HUES48 (cell line): ENCODE results near the gene MTCH1.
A peak's percentile ranks its signal among the peaks of the same experiment; 100 is the strongest.
"Not testable (repeated sequence)": the region's sequence is repeated elsewhere in the genome, so short reads cannot be mapped to it uniquely, and the experiment has no call there.

Source experiments
- H3K27ac ChIP-seq: one replicate; pipeline ENCODE4 v1.7.0; 2013; ENCODE audit warnings: low read depth, low read length, inconsistent platforms
- H3K27me3 ChIP-seq: 2 replicates; pipeline ENCODE4 v1.6.1; 2013; ENCODE audit warnings: mild to moderate bottlenecking, low read length; ENCODE audit not compliant: control insufficient read depth, insufficient read depth
- H3K36me3 ChIP-seq: 2 replicates; pipeline ENCODE4 v1.6.1; 2013; ENCODE audit warnings: low read length; ENCODE audit not compliant: control insufficient read depth, insufficient read depth
- H3K4me1 ChIP-seq: 2 replicates; pipeline ENCODE4 v1.6.1; 2013; ENCODE audit warnings: mild to moderate bottlenecking, low read length; ENCODE audit not compliant: control insufficient read depth, insufficient read depth
- H3K4me3 ChIP-seq: 2 replicates; pipeline ENCODE4 v1.5.1; 2013; ENCODE audit warnings: mild to moderate bottlenecking, low read depth, low read length
- H3K9ac ChIP-seq: 2 replicates; pipeline ENCODE4 v1.6.1; 2013; ENCODE audit warnings: mild to moderate bottlenecking, low read depth, low read length, moderate library complexity
- H3K9me3 ChIP-seq: 2 replicates; pipeline ENCODE4 v1.6.1; 2013; ENCODE audit warnings: low read length; ENCODE audit not compliant: control insufficient read depth, insufficient read depth

Gene MTCH1

DNA sequence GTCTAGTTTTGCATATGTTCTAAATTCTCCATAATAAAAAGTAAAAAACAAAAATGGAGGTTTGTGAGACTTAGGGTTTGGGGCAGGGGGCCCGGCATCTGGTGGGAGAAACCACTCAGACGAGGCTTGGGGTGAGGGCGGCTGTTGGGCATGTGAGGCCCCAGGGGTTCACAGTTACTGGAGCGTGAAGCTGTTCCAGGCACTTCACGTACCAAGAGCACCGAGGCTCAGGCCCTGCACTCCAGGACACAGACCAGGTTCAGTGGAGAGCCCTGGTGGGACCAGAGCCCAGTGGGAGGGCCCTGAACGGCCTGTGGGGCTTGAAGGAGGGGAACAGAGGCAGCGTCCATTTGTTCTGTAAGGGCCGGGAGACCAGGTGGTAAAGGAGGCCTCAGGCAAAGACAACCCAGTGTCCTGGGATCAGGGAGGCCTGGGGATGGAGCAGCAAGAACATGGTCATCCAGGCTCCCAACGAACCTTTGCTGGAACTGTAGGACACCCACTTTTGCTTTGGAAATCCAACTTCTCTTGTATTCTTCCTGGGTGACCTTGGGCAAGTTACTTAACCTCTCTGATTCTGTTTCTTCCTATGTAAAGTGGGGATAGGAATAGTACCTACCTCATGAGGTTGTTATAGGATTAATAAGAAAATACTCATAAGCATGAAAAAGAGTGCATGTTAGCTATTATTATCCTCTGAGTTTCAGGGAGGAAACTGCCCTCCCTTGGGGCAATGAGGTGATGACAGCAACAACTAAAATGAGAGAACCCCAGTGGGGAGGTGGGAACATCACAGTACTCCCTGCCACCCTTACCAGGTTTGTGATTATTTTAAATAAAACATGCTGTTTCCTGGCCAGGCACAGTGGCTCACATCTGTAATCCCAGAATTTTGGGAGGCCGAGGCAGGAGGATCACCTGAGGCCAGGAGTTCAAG is 18.3 kb upstream of the MTCH1 start:
- Histone ChIP-seq H3K4me3 (no peak overlapping the region), H3K4me1 (no peaks in the 10 kb centered on the region), H3K9me3 (no peaks in the 10 kb centered on the region), H3K36me3 (no peaks in the 10 kb centered on the region), H3K27me3 (no peaks in the 10 kb centered on the region), H3K9ac (no peak overlapping the region), H3K27ac (no peak overlapping the region)

DNA sequence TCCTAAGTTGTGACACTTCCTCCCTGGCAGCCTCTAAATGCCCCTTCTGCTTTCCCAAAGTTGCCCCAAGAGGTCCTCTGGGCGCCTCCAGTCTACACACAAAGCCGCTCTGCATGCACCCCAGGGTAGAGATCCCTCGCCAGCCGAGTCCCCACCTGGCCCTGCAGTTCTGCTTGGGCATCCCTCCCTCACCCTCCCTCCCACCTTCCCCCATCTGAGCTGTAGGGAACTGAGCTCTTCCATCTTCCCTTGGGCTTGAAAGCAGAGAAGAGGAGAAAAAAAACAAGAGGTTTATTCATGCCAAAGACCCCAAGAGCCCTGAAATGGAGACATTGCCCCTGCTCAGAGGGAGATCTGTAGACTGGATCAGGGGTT is 13.7 kb upstream of the MTCH1 start:
- no peak overlapping the region for H3K9ac ChIP-seq
- no peak overlapping the region for H3K4me3 ChIP-seq
- no peak overlapping the region for H3K27ac ChIP-seq
- no peaks in the 10 kb centered on the region for H3K36me3 ChIP-seq
- no peaks in the 10 kb centered on the region for H3K27me3 ChIP-seq
- no peaks in the 10 kb centered on the region for H3K9me3 ChIP-seq
- H3K4me1 ChIP-seq, result no peaks in the 10 kb centered on the region; the same call in 1 of the 2 replicates

DNA sequence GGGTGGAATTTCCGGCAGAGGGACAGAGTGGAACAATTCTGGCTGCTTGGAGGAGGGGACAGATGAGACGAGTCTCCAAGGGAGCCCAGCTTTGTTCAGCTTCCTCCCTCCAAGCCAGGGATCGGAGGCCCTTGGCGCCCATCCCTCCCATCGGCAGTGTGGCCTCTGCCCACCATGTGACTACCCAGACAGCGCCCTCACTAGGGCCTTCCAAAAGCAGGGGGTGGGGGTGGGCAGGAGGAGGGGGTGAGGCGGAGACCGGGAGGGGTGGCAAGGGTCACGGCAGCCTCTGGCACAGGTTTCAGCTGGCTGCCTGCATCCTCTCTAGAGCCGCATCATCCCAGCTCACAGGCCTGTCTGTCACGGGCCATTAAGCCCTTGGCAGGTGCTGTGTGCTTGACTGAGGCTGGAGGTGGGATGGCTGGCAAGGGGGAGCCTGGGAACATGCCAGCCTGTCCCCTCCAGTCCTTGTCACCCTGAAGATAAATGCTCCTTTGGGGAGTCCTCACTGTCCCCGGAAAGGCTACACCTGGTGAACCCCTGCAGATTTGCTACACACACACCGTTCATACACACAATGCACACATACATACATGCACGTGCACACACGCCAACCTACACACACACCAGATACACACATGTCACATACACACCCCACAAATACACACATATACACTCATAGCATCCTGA is 13.2 kb upstream of the MTCH1 start:
- Histone ChIP-seq H3K4me3 (no peak overlapping the region), H3K9me3 (no peaks in the 10 kb centered on the region), H3K9ac (no peak overlapping the region), H3K27me3 (no peaks in the 10 kb centered on the region), H3K27ac (no peak overlapping the region), H3K36me3 (no peaks in the 10 kb centered on the region), H3K4me1 (no peaks in the 10 kb centered on the region; the same call in 1 of the 2 replicates)

DNA sequence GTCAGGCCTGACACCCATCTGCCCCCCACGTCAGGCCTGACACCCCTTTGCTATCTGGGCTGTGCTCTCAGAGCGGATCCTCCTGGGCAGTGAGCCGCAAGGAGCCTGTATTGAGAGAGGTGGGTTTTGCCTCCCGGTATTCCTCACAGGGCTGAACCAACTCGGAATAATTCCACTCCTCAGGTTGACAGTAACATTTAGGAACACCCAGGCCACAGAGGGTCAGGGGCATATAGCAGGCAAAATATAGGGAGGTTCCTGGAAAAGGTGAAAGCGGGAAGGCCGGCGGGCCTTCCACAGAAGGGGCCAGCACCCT is 12.7 kb upstream of the MTCH1 start:
- H3K4me1 ChIP-seq, result no peaks in the 10 kb centered on the region; the same call in 1 of the 2 replicates
- H3K27ac ChIP-seq, result no peak overlapping the region

DNA sequence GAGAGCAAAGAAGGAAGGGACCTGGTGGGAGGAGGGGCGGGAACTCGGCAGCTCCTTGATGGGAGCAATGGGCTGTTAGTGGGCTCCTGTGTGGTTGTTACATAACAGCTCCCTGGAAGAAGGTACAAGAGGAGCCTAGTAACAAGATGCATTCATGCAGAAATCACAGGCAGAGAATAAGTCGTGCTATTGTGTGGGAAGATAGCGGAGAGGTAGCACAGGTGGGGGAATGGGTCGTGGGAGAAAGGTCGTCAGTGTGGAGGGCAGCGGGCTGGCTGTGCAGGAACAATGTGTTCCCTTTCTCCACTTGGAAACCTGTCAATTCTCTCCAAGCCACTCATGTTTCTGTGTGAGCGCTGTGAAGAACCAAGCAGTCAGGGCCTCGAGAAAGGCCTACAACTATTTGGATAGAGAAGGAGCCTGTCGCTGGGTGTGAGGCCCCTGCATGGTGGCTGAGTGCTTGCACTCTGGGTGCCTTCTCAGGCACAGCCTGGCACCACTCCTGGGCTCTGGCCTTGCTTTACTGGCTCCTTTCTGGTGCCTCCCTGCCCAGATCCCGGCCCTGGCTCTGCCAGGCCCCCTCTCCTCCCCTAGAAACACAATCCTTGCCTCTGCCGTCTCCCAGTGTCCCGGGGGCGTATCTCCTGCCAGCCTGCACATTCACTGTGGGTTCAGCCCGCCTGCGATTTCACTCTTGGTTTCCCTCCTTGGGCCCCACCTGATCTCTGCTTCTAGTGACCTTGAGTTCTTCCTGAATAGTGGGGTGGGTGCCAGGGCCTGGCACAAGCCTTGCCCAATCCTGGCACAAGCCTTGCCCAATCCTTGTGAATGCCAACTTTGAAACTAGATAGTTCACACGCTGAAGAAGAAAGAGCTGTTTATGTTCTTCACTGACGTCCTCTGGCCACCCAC is 12.1 kb upstream of the MTCH1 start:
- Histone ChIP-seq H3K9ac (no peak overlapping the region), H3K27ac (no peak overlapping the region), H3K27me3 (no peaks in the 10 kb centered on the region), H3K36me3 (no peaks in the 10 kb centered on the region), H3K9me3 (no peaks in the 10 kb centered on the region), H3K4me1 (no peaks in the 10 kb centered on the region; the same call in 1 of the 2 replicates), H3K4me3 (no peak overlapping the region)

More for the DNA sequence above, 12.7 kb upstream of the MTCH1 start:
- no peaks in the 10 kb centered on the region for H3K9me3 ChIP-seq
- no peak overlapping the region for H3K4me3 ChIP-seq
- H3K36me3 ChIP-seq, result no peaks in the 10 kb centered on the region
- no peak overlapping the region for H3K9ac ChIP-seq
- no peaks in the 10 kb centered on the region for H3K27me3 ChIP-seq

DNA sequence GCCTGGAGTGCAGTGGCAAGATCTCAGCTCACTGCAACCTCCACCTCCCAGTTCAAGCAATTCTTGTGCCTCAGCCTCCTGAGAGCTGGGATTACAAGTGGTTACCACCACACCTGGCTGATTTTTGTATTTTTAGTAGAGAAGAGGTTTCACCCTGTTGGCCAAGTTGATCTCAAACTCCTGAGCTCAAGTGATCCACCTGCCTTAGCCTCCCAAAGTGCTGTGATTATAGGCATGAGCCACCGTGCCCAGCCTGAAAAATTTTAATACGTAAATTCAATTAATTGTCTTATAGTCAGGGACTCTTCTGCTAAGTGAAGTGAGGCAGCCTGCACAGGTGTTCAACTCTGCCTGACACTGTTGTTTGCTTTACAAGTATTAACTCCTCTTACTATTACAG is 4.4 kb upstream of the MTCH1 start:
- H3K4me1 ChIP-seq, H3K9ac ChIP-seq, H3K27ac ChIP-seq, H3K27me3 ChIP-seq, H3K4me3 ChIP-seq, H3K36me3 ChIP-seq, H3K9me3 ChIP-seq: not testable (repeated sequence)

DNA sequence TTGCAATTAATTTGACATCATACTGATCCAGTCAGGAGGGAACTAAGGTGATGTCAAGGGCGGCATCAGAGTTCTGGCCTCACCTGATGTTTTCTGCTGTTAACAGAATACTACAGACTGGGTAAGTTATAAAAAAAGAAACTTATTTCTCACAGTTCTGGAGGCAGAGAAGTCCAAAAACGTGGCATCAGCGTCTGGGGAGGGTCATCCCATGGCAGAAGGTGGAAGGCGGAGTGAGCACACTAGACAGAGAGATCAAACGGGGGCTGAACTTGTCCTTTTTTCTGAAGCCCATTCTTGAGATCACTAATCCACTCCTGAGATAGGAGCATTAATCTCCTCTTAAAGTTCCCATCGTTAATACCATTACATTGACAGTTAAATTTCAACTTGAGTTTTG is 3.3 kb upstream of the MTCH1 start:
- H3K4me3 ChIP-seq, result no peak overlapping the region
- no peaks in the 10 kb centered on the region for H3K36me3 ChIP-seq
- H3K27ac ChIP-seq, result no peak overlapping the region
- H3K27me3 ChIP-seq, result no peaks in the 10 kb centered on the region
- H3K9me3 ChIP-seq, result no peaks in the 10 kb centered on the region
- peaks cover 9% of the 10 kb centered on the region for H3K4me1 ChIP-seq
- H3K9ac ChIP-seq, result no peak overlapping the region

DNA sequence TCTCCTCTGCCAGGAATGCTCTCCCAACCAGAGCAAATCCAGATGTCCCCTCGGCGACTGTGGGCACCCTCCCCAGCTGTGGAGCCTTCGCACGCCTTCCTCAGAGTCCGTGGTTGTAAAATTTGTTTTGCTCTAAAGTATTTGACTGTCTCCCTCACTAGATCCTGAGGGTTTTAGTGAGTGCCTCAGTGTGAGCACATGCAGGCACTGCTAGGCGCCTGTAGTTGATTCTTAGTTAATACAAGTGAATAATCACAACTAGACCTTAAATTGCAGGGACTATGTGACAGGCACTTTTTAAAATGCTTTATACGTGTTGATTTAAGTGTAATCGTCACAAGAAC is 680 bp upstream of the MTCH1 start:
- H3K27me3 ChIP-seq, result no peaks in the 10 kb centered on the region
- peaks cover 18% of the 10 kb centered on the region for H3K4me1 ChIP-seq
- H3K36me3 ChIP-seq, result no peaks in the 10 kb centered on the region
- peak overlapping the region; percentile 75 for H3K4me3 ChIP-seq
- no peaks in the 10 kb centered on the region for H3K9me3 ChIP-seq
- peak overlapping the region; percentile 86 for H3K27ac ChIP-seq
- H3K9ac ChIP-seq, result peak overlapping the region; percentile 90

DNA sequence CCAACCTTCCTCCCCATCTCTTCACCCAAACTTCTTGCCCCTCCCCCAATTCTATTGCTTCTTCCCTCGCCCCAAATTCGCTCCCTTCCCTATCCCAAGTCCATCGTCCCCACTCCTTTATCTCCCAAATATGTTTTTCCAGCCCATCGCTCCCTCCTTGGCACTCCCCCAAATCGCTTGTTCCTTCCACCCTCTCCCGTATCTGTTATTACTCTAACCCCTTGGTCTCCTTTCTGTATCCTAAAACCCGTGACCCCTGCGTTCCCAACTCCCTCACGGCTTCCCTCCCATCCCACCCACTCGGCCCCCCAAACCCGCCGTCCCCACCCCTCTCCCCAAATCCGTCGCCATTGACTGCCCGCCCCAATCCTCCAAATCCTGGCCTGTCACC is 584 bp downstream of the MTCH1 start:
- H3K9ac ChIP-seq, result peak overlapping the region; percentile 86
- 0 out of 2 replicates have a peak, but pooled peaks cover 2% of the 10 kb centered on the region for H3K36me3 ChIP-seq
- peak overlapping the region; percentile 75 for H3K4me3 ChIP-seq
- H3K27ac ChIP-seq, result peak overlapping the region; percentile 83
- peaks cover 31% of the 10 kb centered on the region for H3K4me1 ChIP-seq
- no peaks in the 10 kb centered on the region for H3K9me3 ChIP-seq
- H3K27me3 ChIP-seq, result no peaks in the 10 kb centered on the region

DNA sequence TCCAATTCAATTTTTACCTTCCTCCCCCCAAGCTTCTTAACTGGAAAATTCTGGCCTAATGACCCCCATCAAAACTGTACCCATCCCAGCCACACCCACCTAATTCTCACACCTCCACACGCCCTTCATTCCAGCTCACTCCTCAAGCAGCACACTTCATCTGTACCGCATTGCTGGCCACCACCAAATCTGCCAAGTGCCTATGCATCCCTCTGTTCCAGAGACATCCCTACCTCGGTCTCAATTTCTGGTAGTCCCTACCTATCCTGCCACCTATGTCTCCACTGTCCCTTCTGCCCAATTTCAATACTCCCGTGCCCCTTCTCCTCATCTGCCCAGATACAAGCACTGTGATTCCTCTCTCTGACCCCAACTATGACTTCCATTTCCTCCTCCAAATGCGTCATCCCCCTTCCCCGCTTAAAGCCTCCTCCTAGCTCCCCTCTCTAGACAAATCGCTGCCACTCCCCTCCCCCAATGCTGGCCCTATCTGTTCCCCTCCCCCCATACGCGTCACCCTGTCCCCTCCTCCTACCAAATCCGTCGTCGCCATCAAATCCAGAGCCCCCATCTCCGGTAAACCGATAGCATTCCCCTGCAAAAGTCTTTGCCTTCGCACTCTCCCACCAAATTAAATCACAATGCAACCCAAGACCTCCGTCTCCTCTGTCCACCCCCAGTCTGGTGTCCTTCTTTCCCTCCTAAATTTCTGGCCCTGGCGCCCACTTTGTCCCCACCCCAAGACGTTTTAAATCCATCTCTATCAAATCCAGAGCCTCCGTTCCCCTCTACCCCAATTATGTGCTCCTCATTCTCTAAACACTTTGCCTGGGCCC is 1.2 kb downstream of the MTCH1 start:
- Histone ChIP-seq H3K27ac (peak overlapping the region; percentile 31), H3K9me3 (no peaks in the 10 kb centered on the region)

More for the DNA sequence above, 1.2 kb downstream of the MTCH1 start:
- Histone ChIP-seq H3K9ac (peak overlapping the region; percentile 71), H3K4me3 (peak overlapping the region; percentile 75), H3K27me3 (no peaks in the 10 kb centered on the region), H3K36me3 (0 out of 2 replicates have a peak, but pooled peaks cover 4% of the 10 kb centered on the region), H3K4me1 (peaks cover 31% of the 10 kb centered on the region)
